Liver (tissue), 9 donors: ENCODE results near the gene CXCL6. TPM values are rescaled to one million over a fixed set of nuclear protein-coding genes. Genes with fewer than 3 reads are reported as not detected.

Source experiments
- DNase-seq: peaks from one replicate; pipeline ENCODE4 v3.0.0-alpha.2; 2017; ENCODE audit warnings: low spot score
- H3K27ac ChIP-seq, 2 donors: one replicate each; pipeline ENCODE4 v1.7.0; 2013; ENCODE audit warnings: inconsistent platforms in 2 of 2, low read length in 2 of 2, control low read depth in 1 of 2, low read depth in 1 of 2, mild to moderate bottlenecking in 1 of 2
- H3K27me3 ChIP-seq, 4 donors: one replicate each; pipeline versions ENCODE4 v1.6.1 to v1.7.0; 2013; ENCODE audit warnings: low read length in 3 of 4, inconsistent platforms in 1 of 4, mild to moderate bottlenecking in 1 of 4, moderate library complexity in 1 of 4; ENCODE audit not compliant: control insufficient read depth in 4 of 4, insufficient read depth in 4 of 4
- H3K36me3 ChIP-seq, 4 donors: one replicate each; pipeline versions ENCODE4 v1.6.1 to v1.7.0; 2013; ENCODE audit warnings: low read length in 3 of 4, mild to moderate bottlenecking in 3 of 4, low read depth in 1 of 4, moderate library complexity in 1 of 4; ENCODE audit not compliant: control insufficient read depth in 4 of 4, insufficient read depth in 3 of 4
- H3K4me1 ChIP-seq, 4 donors: one replicate each; pipeline versions ENCODE4 v1.6.1 to v1.7.0; 2013; ENCODE audit warnings: low read length in 3 of 4, mild to moderate bottlenecking in 3 of 4, moderate library complexity in 1 of 4; ENCODE audit not compliant: control insufficient read depth in 4 of 4, insufficient read depth in 4 of 4
- H3K4me3 ChIP-seq, 3 donors: one replicate each; pipeline versions ENCODE4 v1.6.1 to v1.7.0; 2013; ENCODE audit warnings: low read length in 3 of 3, control low read depth in 1 of 3, low read depth in 1 of 3, mild to moderate bottlenecking in 1 of 3
- H3K9ac ChIP-seq, 2 donors: one replicate each; pipeline ENCODE4 v1.7.0; 2013; ENCODE audit warnings: low read length in 2 of 2, mild to moderate bottlenecking in 2 of 2, moderate library complexity in 2 of 2, control low read depth in 1 of 2, low read depth in 1 of 2
- H3K9me3 ChIP-seq, 4 donors: one replicate each; pipeline versions ENCODE4 v1.6.1 to v1.7.0; 2013; ENCODE audit warnings: low read length in 3 of 4; ENCODE audit not compliant: control insufficient read depth in 4 of 4
- ATF3 ChIP-seq: IDR thresholded peaks from 2 replicates; pipeline ENCODE4 v1.6.1; 2016; ENCODE audit warnings: antibody characterized with exemption
- CTCF ChIP-seq: fragments of 150-350 bp; IDR thresholded peaks from 2 replicates; pipeline ENCODE4 v1.5.1; 2017; ENCODE audit warnings: improper control_type of control experiment, low read depth, low read length; ENCODE audit not compliant: missing input control
- EGR1 ChIP-seq, 2 donors: IDR thresholded peaks; 2 replicates each; pipeline ENCODE4 v1.6.1; 2016 to 2018; ENCODE audit warnings: antibody characterized with exemption in 2 of 2, low read depth in 2 of 2
- FOXA1 ChIP-seq: IDR thresholded peaks from 2 replicates; pipeline ENCODE4 v1.6.1; 2016; ENCODE audit warnings: antibody characterized with exemption
- FOXA2 ChIP-seq: IDR thresholded peaks from 2 replicates; pipeline ENCODE4 v1.6.1; 2016; ENCODE audit warnings: antibody characterized with exemption
- GABPA ChIP-seq, 2 donors: IDR thresholded peaks in 1 of 2; conservative IDR thresholded peaks in 1 of 2; 2 replicates each; pipeline ENCODE4 v1.6.1; 2016; ENCODE audit warnings: antibody characterized with exemption in 2 of 2, mild to moderate bottlenecking in 1 of 2, moderate library complexity in 1 of 2
- HNF4A ChIP-seq, 2 donors: conservative IDR thresholded peaks; 2 replicates each; pipeline ENCODE4 v1.6.1; 2016; ENCODE audit warnings: antibody characterized with exemption in 2 of 2, mild to moderate bottlenecking in 2 of 2
- HNF4G ChIP-seq: IDR thresholded peaks from 2 replicates; pipeline ENCODE4 v1.6.1; 2016; ENCODE audit warnings: antibody characterized with exemption
- JUND ChIP-seq, 2 donors: IDR thresholded peaks; 2 replicates each; pipeline ENCODE4 v1.6.1; 2016; ENCODE audit warnings: antibody characterized with exemption in 2 of 2
- MAX ChIP-seq: IDR thresholded peaks from 2 replicates; pipeline ENCODE4 v1.6.1; 2016; ENCODE audit warnings: antibody characterized with exemption
- NR2F2 ChIP-seq: IDR thresholded peaks from 2 replicates; pipeline ENCODE4 v1.6.1; 2016; ENCODE audit warnings: antibody characterized with exemption
- RAD21 ChIP-seq, 2 donors: IDR thresholded peaks; 2 replicates each; pipeline ENCODE4 v1.6.1; 2016; ENCODE audit warnings: antibody characterized with exemption in 2 of 2, mild to moderate bottlenecking in 2 of 2
- REST ChIP-seq: IDR thresholded peaks from 2 replicates; pipeline ENCODE4 v1.6.1; 2016; ENCODE audit warnings: antibody characterized with exemption, mild to moderate bottlenecking
- RXRA ChIP-seq, 2 donors: IDR thresholded peaks; 2 replicates each; pipeline ENCODE4 v1.6.1; 2017 to 2018; ENCODE audit warnings: antibody characterized with exemption in 2 of 2, mild to moderate bottlenecking in 1 of 2
- SP1 ChIP-seq: IDR thresholded peaks from 2 replicates; pipeline ENCODE4 v1.6.1; 2018; ENCODE audit warnings: antibody characterized with exemption, mild to moderate bottlenecking
- TAF1 ChIP-seq: conservative IDR thresholded peaks from 2 replicates; pipeline ENCODE4 v1.6.1; 2016; ENCODE audit warnings: antibody characterized with exemption, mild to moderate bottlenecking
- YY1 ChIP-seq: IDR thresholded peaks from 2 replicates; pipeline ENCODE4 v1.6.1; 2016; ENCODE audit warnings: antibody characterized with exemption, mild to moderate bottlenecking
- ZBTB33 ChIP-seq: IDR thresholded peaks from 2 replicates; pipeline ENCODE4 v1.6.1; 2016; ENCODE audit warnings: antibody characterized with exemption
- WGBS: extraction: QIAGEN DNeasy Blood & Tissue Kit; methylation state at CpG from one replicate; pipeline ENCODE4 v1.1.7; 2013; 5-methylcytosine and 5-hydroxymethylcytosine counted together
- polyA plus RNA-seq, 2 donors: library from polyadenylated mRNA; stranded (reverse) in 1 of 2; unstranded in 1 of 2; fragments of 200-250 nt in 1 of 2; fragments of >200 nt in 1 of 2; fragmentation: Nextera tagmentation in 1 of 2; extraction: Ambion mirVana in 1 of 2; gene quantifications; one replicate each; pipeline versions ENCODE4 v1.2.1 to v1.2.3, GENCODE V29; 2013 to 2015
- total RNA-seq, 2 donors: library from RNA; depleted of rRNA; stranded (reverse); fragments of >200 nt; gene quantifications; one replicate each; pipeline ENCODE4 v1.2.3, GENCODE V29; 2014
- donor health status: healthy.
- donor health status: healthy.
- donor health status: healthy.
- donor health status: healthy.
- donor health status: healthy.

The CXCL6 gene
- total and polyA plus RNA-seq, 4 donors, result 0.19 to 5.5 (median 3.2) TPM

- no peaks in the 10 kb centered on the region for H3K9me3 ChIP-seq
- no peaks in the 10 kb centered on the region for H3K4me1 ChIP-seq
- H3K27me3 ChIP-seq, result no peaks in the 10 kb centered on the region
- no peak for TF ChIP-seq JUND (IDR thresholded peaks at IDR 0.05)
- no peak for TF ChIP-seq ATF3
- no peak for TF ChIP-seq EGR1 (IDR thresholded peaks at IDR 0.05; ENCODE audit: low read depth in 2 of 2)
- TF ChIP-seq TAF1, result no peak
- TF ChIP-seq NR2F2, result no peak
- no peak for TF ChIP-seq CTCF
- no peak for TF ChIP-seq ZBTB33
- TF ChIP-seq HNF4A (conservative IDR thresholded peaks at IDR 0.05), result no peak
- no peak for TF ChIP-seq FOXA1
- no peak for TF ChIP-seq GABPA (IDR thresholded peaks at IDR 0.05 in 1 of 2, conservative IDR thresholded peaks at IDR 0.05 in 1 of 2)
- no peak for TF ChIP-seq YY1
- TF ChIP-seq RXRA (IDR thresholded peaks at IDR 0.05), result no peak
- TF ChIP-seq RAD21 (IDR thresholded peaks at IDR 0.05), result no peak
- TF ChIP-seq MAX, result no peak
- TF ChIP-seq FOXA2, result no peak
- no peak for TF ChIP-seq HNF4G
- no peak for TF ChIP-seq REST
- TF ChIP-seq SP1, result no peak
- no peak for DNase-seq
- no peaks in the 10 kb centered on the region for H3K36me3 ChIP-seq
- no peak overlapping the region for H3K9ac ChIP-seq
- no peak overlapping the region for H3K4me3 ChIP-seq
- H3K27ac ChIP-seq, result no peak overlapping the region
Measured at GRCh38 chr4:73823760-73824159, 12.7 kb upstream of the CXCL6 start.

DNA sequence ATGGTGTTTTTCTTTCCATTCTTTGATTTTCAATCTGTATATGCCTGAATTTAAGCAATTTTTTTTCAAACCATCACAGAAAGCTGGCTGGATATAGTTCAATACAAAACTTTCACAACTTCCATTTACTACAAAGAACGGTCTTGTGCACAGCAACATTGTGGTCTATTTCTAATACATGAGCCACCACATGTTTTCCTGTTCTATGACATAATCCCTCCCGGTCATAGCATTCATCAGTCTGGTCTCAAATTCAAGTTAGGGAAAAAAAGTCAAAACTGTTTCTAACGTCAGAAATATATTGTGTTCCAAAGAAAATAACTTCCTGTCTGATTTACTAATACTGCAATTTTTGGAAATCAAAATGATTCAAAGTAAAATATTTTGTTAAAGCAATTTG lies 7.5 kb upstream of the CXCL6 start:
- no peak for DNase-seq
- WGBS, result 75% methylated on average over 3 of the region's 3 CpGs
- no peaks in the 10 kb centered on the region for H3K9me3 ChIP-seq
- H3K4me1 ChIP-seq, result no peaks in the 10 kb centered on the region
- H3K27ac ChIP-seq, result no peak overlapping the region
- H3K27me3 ChIP-seq, result no peaks in the 10 kb centered on the region
- no peak overlapping the region for H3K9ac ChIP-seq
- H3K4me3 ChIP-seq, result no peak overlapping the region
- H3K36me3 ChIP-seq, result no peaks in the 10 kb centered on the region
- TF ChIP-seq MAX (no peak), REST (no peak), RAD21 (IDR thresholded peaks at IDR 0.05) (no peak), RXRA (IDR thresholded peaks at IDR 0.05) (no peak), YY1 (no peak), FOXA2 (no peak), FOXA1 (no peak), ATF3 (no peak), SP1 (no peak), EGR1 (IDR thresholded peaks at IDR 0.05; ENCODE audit: low read depth in 2 of 2) (no peak), CTCF (no peak)
